Vagina (tissue), 2 donors: Measurements from ENCODE around the gene PMM2. TPM values are rescaled to one million over a fixed set of nuclear protein-coding genes. Genes with fewer than 3 reads are reported as not detected.

Experiments
- DNase-seq, 2 donors: peaks; one replicate each; pipeline ENCODE4 v3.0.0-alpha.2; 2017; ENCODE audit errors: extremely low spot score in 2 of 2
- H3K27ac ChIP-seq: fragments of 200-600 bp; sonication (generic); one replicate; pipeline ENCODE4 v1.5.1; 2019
- H3K27me3 ChIP-seq: fragments of 200-600 bp; sonication (generic); one replicate; pipeline ENCODE4 v1.5.1; 2019
- H3K36me3 ChIP-seq, 2 donors: fragments of 200-600 bp; sonication (generic); one replicate each; pipeline ENCODE4 v1.5.1; 2017 to 2019
- H3K4me1 ChIP-seq: fragments of 200-600 bp; sonication (generic); one replicate; pipeline ENCODE4 v1.5.1; 2019
- H3K4me3 ChIP-seq, 2 donors: fragments of 200-600 bp; sonication (generic); 1 replicate in 1 of 2; 2 replicates in 1 of 2; pipeline ENCODE4 v1.5.1; 2016 to 2019
- H3K9me3 ChIP-seq: fragments of 200-600 bp; sonication (generic); one replicate; pipeline ENCODE4 v1.5.1; 2019
- CTCF ChIP-seq, 3 experiments: fragments of 450-650 bp in 2 of 3; fragments of 200-600 bp in 1 of 3; sonication (generic) in 1 of 3; IDR thresholded peaks; one replicate each; pipeline ENCODE4 v1.5.1; 2017 to 2019; ENCODE audit warnings: antibody characterized with exemption in 3 of 3, mild to moderate bottlenecking in 2 of 3, moderate library complexity in 2 of 3
- POLR2A ChIP-seq, 2 donors: fragments of 450-650 bp; IDR thresholded peaks; one replicate each; pipeline ENCODE4 v1.6.1; 2017; ENCODE audit warnings: antibody characterized with exemption in 2 of 2, mild to moderate bottlenecking in 2 of 2, moderate library complexity in 2 of 2
- POLR2AphosphoS5 ChIP-seq, 2 donors: sonication (generic); formaldehyde crosslinking; IDR thresholded peaks; one replicate each; pipeline ENCODE4 v1.9.0; 2017; ENCODE audit warnings: antibody characterized with exemption in 2 of 2, mild to moderate bottlenecking in 2 of 2, low read depth in 1 of 2; ENCODE audit not compliant: insufficient read depth in 1 of 2
- intact Hi-C: fragments of 100-400 bp; cut with DNase I; formaldehyde crosslinking; loops from one replicate; pipeline ENCODE4 v1.15.1; 2023
- total RNA-seq: library from RNA; depleted of rRNA; stranded (reverse); fragments of >200 nt; gene quantifications from one replicate; pipeline ENCODE4 v1.2.3, GENCODE V29; 2016

The PMM2 gene
- total RNA-seq, 1 donor from 2014 or later, result 21.4 TPM

GRCh38 chr16:8854298-8854948 is 56.8 kb downstream of the PMM2 start:
- Histone ChIP-seq H3K27ac (no peak overlapping the region), H3K4me3 (no peak overlapping the region), H3K36me3 (peaks cover 0 to 53% of the 10 kb centered on the region in 2 donors), H3K4me1 (peaks cover 31% of the 10 kb centered on the region), H3K9me3 (no peaks in the 10 kb centered on the region), H3K27me3 (no peaks in the 10 kb centered on the region)
- TF ChIP-seq POLR2AphosphoS5 (IDR thresholded peaks at IDR 0.05; ENCODE audit: insufficient read depth in 1 of 2, low read depth in 1 of 2), result no peak
- no peak for TF ChIP-seq POLR2A (IDR thresholded peaks at IDR 0.05)
- no peak for TF ChIP-seq CTCF (IDR thresholded peaks at IDR 0.05)
- intact Hi-C loops, result no loop called here
- DNase-seq, result no peak

DNA sequence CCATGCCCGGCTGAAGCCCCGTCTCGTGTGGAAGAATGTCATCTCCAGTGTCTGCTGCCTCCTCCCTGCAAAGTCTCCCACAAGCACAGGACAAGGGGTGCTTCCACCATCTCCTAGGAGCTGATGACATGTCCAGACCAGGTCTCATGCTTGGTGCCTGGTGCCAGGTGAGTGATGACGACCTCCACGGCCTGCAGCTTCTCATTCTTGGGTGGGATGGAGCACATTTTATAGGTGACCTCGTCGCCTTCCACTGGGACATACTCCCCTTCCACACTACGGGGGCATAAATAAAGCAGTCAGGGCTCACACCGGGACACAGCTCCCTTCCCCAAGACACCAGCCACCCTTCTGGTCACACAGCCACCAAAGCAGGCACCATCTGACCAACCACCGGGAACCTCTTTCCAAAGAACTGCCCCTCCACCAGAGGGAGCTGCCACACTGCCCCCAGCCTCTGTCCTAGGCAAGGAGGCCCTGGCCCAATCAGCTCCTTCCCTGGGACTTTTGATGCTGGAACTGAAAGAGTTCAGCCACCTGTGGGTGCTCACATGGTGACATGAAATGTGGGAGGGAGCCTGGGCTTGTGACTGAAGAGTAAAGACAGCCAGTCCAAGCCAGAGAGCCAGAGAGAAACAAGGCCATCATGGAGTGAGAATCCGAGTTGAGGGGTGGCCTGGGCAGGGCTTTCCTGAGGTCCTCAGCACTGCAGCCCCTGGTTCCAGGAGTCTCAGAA is 57.6 kb downstream of the PMM2 start:
- Histone ChIP-seq H3K9me3 (no peaks in the 10 kb centered on the region), H3K4me1 (peaks cover 31% of the 10 kb centered on the region), H3K4me3 (no peak overlapping the region), H3K27ac (no peak overlapping the region), H3K27me3 (no peaks in the 10 kb centered on the region), H3K36me3 (peaks cover 0 to 53% of the 10 kb centered on the region in 2 donors)
- TF ChIP-seq CTCF (IDR thresholded peaks at IDR 0.05), result no peak
- TF ChIP-seq POLR2A (IDR thresholded peaks at IDR 0.05), result no peak
- no peak for TF ChIP-seq POLR2AphosphoS5 (IDR thresholded peaks at IDR 0.05; ENCODE audit: insufficient read depth in 1 of 2, low read depth in 1 of 2)
- intact Hi-C loops, result no loop called here
- no peak for DNase-seq

DNA sequence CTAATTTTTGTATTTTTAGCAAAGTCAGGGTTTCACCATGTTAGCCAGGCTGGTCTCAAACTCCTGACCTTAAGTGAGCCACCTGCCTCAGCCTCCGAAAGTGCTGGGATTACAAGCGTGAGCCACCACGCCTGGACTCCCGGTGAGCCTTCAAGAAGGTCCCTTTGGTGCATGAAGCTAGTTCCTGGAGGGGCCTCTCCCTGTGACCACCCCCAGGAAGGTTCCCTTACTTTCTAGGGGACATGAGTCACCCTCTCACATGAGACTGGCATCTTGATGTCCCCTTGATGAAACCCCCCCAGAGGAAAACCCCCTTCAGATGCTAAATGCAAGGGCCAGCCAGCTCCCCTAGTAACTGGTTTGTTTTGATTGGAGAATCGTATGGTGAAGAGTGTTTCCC is 58.3 kb downstream of the PMM2 start:
- no peak for DNase-seq
- intact Hi-C loops, result no loop called here
- Histone ChIP-seq H3K9me3 (no peaks in the 10 kb centered on the region), H3K4me1 (peaks cover 29% of the 10 kb centered on the region), H3K36me3 (peaks cover 0 to 53% of the 10 kb centered on the region in 2 donors), H3K27ac (no peak overlapping the region), H3K27me3 (no peaks in the 10 kb centered on the region), H3K4me3 (no peak overlapping the region)
- TF ChIP-seq POLR2AphosphoS5 (IDR thresholded peaks at IDR 0.05; ENCODE audit: insufficient read depth in 1 of 2, low read depth in 1 of 2), result no peak
- TF ChIP-seq CTCF (IDR thresholded peaks at IDR 0.05), result no peak
- TF ChIP-seq POLR2A (IDR thresholded peaks at IDR 0.05), result no peak

GRCh38 chr16:8858994-8859912 is 61.6 kb downstream of the PMM2 start:
- no peak for TF ChIP-seq CTCF (IDR thresholded peaks at IDR 0.05)
- TF ChIP-seq POLR2A (IDR thresholded peaks at IDR 0.05), result no peak
- TF ChIP-seq POLR2AphosphoS5 (IDR thresholded peaks at IDR 0.05; ENCODE audit: insufficient read depth in 1 of 2, low read depth in 1 of 2), result no peak
- H3K27ac ChIP-seq, result peak overlapping the region; percentile 62
- DNase-seq, result no peak
- no peaks in the 10 kb centered on the region for H3K27me3 ChIP-seq
- H3K9me3 ChIP-seq, result no peaks in the 10 kb centered on the region
- peaks cover 61% of the 10 kb centered on the region for H3K4me1 ChIP-seq
- intact Hi-C loops, result no loop called here
- no peak overlapping the region for H3K4me3 ChIP-seq
- H3K36me3 ChIP-seq, result peaks cover 0 to 43% of the 10 kb centered on the region in 2 donors
